NCI-H1048 (cell line): Measurements from ENCODE around the gene CACNA2D3.

Experiments
- DNase-seq: peaks from one replicate; lab custom pipeline; 2025; lab: John Stamatoyannopoulos, UW

Gene CACNA2D3

DNA sequence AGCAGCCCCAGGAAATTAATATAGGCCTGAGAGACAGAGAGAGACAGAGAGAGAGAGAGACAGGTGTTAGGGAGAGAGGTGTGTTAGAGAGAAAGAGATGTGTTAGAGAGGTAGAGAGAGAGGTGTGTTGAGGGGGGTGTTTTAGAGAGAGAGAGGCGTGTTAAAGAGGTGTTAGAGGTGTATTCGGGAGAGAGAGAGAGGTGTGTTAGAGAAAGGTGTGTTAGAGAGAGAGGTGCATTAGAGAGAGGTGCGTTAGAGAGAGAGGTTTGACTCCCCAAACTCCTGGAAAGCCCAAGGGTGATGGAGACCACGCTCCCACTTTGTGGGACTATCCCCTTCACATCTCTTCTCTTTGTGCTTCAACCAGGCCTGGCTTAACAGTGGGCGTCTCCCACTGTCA lies 95.5 kb downstream of the CACNA2D3 start:
- no peak for DNase-seq

GRCh38 chr3:54222316-54222715 lies 100.0 kb downstream of the CACNA2D3 start:
- DNase-seq = no peak

DNA sequence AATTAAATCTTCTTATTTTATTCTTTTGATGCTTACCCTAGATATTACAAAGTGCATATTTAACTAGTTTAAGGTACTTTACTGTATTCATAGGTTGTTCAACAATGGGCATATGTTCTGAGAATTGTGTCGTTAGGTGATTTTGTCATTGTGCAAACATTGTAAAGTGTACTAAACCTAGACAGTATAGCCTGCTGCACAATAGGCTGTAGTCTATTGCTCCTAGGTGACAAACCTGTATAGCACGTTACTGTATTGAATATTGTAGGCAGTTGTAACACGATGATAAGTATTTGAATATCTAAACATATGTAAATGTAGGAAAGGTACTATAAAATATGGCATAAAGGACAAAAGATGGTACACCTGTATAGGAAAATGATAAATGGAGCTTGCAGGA lies 100.7 kb downstream of the CACNA2D3 start:
- DNase-seq = no peak

DNA sequence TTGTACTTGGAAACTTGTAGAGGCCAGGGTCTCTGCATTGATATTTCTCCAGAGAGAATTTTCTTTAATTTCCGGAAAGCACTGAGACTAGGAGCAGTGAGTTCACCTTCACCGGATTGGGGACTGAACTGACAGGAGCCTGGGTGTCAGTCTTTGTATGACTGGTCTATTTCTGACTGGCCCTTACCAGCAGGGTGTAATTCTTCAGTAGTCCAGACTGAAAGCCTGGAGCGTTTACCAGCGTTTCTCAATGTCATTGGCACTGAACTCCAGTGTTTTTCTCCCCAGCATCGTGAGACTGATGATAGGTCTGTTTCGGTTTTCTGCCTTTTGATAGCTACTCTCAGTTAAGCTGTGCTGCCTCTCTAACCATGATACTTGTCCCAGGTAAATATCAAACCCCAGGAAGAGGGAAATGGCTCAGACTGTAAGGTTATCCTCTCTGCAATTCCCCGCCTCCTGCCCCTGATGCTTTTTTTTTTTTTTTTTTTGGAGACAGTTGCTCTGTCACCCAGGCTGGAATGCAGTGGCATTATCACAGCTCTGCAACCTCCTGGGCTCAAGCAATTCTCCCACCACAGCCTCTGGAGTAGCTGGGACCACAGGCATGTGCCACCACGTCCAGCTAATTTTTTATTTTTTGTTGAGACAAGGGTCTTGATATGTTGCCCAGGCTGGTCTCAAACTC lies 103.6 kb downstream of the CACNA2D3 start:
- no peak for DNase-seq

GRCh38 chr3:54228806-54229205 lies 106.5 kb downstream of the CACNA2D3 start:
- no peak for DNase-seq

- no peak for DNase-seq
These were observed 110.3 kb downstream of the CACNA2D3 start for GRCh38 chr3:54232618-54233017.

GRCh38 chr3:54235998-54236397 lies 113.6 kb downstream of the CACNA2D3 start:
- DNase-seq = no peak

DNA sequence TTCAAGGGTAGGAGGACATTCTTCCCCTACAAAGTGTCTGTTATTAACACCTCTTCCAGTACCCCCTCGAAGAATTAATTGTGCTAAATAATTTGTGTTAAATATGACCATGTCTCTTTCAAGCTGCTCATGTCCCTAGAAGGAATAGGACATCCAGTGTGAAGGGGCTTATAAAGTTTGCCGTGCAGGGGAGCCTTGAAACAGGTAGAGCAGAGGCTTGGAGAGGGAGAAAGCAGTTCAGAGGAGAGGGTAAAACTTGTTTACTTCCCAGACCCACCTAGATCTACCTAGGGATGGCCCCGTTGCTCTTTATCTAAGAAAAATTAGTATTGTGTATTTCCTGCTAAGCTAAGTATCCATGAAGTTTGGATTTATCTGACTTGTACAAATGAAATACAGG lies 114.8 kb downstream of the CACNA2D3 start:
- DNase-seq = no peak

DNA sequence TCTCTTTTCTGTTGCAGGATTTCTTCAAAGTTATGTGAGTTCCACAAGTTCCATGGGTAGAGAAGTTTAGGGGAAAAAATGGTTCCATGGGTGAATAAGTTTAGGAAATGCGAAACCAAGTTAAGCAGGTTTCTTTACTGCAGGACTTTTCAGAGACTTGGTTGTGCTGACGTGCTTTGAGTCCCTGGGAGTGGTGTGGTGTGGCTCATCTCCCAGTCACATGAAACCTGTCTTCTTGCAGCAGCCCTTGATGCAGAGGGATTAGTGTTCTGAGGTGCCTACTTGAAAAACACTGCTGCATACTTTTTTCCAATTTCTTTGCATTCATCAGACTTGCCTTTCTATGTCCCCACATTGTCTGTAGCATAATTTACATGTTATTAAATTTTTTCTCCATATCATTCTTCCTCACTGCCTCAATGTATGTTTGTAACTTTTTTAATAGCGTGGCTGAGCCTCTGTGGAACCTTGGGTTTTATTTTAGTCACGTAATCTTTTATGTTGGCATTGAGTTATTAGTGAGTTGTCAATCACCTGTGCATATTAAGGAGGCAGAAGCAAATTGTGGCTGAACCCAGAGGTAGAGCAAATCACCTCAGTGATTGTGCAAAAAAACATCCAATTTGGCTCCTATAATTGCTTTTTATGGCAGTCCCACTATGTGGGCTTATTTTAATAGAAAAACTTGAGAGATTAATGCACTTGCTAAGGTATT lies 115.6 kb downstream of the CACNA2D3 start:
- DNase-seq = no peak

- no peak for DNase-seq
These were observed 118.0 kb downstream of the CACNA2D3 start for GRCh38 chr3:54240309-54240708.

- no peak for DNase-seq
These were observed 120.9 kb downstream of the CACNA2D3 start for GRCh38 chr3:54243056-54243931.

DNA sequence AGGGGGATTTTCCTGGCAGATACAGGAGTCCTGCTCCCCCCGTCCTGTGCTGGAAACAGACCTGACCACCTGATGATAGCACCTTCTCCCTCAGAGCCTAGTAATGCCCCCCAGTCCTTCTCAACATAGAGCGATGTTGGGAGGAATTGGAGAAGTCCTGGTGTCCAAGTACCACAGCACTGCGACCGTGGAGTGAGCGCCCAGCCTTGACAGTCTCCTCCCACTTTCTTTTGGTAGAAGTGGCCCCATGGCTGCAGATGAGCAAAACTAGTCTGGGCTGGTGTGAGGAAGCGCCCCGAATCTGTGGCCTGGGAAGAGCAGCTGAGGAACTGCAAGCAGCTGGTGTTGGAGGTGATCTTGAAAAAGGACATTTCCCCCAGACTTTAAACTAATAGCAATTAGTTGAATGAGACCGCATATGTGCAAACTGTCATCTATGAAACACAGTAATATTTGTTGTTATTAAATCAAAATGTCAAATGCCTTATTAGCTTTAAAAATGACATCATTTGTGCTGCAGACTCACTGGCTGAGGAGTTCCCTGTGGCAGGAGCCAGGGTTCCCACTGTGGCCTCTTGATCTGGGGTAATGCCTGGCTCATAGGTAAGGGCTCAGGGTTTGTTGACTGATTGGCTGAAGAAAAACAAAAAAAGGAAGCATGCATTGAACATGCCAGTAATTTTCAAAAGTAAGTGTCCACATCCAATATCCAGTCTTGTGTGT lies 121.8 kb downstream of the CACNA2D3 start:
- DNase-seq = no peak

DNA sequence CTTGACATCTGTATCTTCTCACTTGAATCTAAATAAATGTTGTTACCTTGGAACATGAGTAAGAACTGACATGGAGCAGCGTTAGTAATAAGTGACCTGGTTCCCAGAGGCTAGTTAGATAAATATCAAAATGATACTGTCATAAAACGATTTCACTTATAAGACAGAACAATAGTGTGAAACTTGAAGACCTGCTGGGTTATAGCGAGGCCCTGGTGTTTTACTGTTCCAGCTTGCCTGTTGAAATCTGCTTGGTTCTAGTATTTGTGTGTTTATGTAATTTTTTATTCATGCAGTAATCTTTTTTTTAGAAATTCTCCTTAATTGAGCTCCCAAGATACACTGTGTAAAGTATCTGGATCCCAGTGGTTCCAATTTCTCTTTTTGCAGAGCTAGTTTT lies 129.4 kb downstream of the CACNA2D3 start:
- no peak for DNase-seq

DNA sequence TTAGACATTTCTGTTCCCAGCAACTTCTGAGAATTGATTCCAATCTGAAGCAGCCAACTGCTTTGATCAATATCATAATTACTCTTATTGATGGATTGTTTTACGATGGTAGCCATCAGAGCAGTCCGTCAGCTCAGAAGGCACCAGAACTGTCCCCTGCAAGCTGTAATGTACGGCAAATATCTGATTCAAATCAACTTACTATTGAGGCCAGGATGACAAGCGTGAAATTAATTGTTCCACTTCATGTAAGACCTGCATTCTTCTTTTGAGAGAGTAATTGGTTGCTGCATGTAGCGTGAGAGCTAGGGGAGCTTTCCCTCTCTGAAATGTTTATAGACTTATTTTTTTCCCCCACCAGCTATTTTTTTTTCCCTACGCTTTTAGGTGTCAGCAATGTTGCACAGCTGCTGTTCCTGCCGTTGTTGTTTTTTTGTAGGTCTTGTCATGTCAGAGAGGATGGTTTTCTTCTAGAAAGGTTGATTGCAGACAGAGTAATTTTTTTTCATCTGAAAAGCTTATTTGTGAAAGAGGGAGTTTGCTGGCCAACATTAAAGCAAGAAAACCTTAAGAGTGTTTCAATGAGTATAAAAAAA lies 134.9 kb downstream of the CACNA2D3 start:
- no peak for DNase-seq

DNA sequence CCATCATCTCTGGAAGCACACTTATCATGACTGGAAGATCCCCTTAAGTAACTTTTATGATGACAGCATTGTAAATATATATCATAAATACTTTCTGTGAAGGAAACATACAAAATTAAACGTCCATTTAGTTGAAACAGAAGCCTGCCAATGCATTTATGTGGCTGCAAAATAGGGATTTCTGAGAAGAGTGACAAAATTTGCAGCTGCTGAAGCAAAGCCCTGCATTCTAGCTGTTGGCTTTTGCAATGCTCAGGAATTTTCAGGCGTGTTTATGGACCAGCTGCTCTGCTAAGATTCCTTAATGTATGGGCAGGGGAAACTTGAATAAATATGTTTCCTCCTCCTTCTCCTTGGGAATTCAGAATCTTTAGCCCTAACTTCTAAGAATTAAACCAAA lies 137.3 kb downstream of the CACNA2D3 start:
- DNase-seq = no peak

DNA sequence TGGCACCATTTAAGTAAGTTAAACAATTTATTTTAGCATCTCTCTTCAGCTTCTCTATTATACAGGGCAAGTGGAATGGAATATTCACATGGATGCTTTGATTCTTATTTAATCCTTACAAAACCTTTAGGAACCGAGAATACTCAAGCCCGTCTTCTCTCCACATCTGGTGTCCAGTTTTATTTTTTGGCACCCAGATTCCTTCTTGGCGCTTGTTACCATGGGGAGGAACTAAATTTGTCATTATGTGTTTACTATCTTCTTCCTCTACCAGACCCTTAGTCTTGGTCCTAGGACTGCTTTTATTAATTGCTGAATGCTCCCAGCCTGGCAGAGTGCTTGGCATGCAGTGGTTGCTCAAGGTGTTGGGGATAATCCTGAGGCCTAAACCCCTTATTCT lies 138.8 kb downstream of the CACNA2D3 start:
- no peak for DNase-seq

DNA sequence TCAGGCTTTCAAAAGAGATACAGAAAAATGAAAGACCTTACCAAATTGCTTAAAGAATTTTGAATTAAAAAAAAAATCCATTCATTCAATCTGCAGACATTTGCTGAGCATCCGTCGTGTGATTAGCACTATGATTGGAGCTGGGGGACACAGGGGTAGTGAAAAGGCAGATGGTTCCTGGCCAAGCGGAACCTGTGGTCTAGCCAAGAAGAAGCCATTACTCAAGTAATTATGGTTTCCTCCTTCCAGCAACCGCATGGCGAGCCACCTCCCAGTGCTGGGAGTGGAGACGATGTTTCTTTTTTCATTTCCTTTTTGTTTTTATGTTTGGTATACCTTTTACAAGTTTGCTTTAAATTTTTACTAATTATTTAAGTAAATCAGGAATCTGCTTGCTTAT lies 140.2 kb downstream of the CACNA2D3 start:
- no peak for DNase-seq

GRCh38 chr3:54262946-54263345 lies 140.6 kb downstream of the CACNA2D3 start:
- DNase-seq = no peak

- no peak for DNase-seq
These were observed 141.7 kb downstream of the CACNA2D3 start for GRCh38 chr3:54264050-54264449.

DNA sequence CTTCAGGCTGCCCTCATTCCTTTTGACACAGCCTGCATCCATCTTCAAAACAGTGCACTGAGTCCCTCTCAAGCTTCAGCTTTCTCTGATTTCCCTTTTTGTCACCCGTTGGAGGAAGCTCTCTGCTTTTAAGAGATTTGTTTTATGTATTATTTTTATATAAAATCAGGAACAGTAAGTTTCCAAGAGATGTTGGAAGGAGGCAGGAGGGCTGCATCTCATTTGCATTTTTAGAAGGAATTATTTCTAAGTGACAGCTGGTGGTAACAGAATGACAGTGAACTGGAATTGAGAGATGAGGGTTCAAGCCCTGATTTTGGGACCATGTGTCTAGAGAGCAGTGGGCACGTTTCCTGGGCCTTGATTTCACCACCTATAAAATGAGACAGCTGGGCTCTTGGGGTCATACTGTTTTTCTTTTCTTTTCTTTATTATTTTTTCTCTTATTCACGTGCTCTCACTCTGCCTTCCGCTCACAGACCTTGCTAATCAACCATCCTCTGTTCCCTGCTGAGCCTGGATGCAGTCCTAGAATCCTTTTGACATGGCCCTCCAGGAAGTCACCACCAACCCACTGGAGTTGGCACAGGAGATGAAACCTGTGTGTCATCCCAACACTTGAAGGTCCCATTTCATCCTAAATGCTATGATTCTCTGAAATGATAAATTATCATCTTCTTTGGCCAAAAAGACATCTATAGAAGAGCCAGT lies 148.6 kb downstream of the CACNA2D3 start:
- DNase-seq = no peak

- no peak for DNase-seq
These were observed 151.4 kb downstream of the CACNA2D3 start for GRCh38 chr3:54273791-54274190.
